ENCODE results near the gene ONECUT3. TPM values are rescaled to one million over a fixed set of nuclear protein-coding genes. Genes with fewer than 3 reads are reported as not detected.
"Not testable (repeated sequence)": the region's sequence is repeated elsewhere in the genome, so short reads cannot be mapped to it uniquely, and the experiment has no call there.

ONECUT3 gene
- total RNA-seq, 1 experiment from 2014 or later: 20.0 TPM

GRCh38 chr19:1760020-1760419 lies 6.7 kb downstream of the ONECUT3 start:
- Mint-ChIP-seq H3K9me3 (ENCODE audit: low read depth, unreplicated experiment) (no peaks in the 10 kb centered on the region), H3K27me3 (ENCODE audit: unreplicated experiment) (no peaks in the 10 kb centered on the region), H3K4me3 (ENCODE audit: low read depth, unreplicated experiment) (no peak overlapping the region), H3K27ac (ENCODE audit: unreplicated experiment) (no peak overlapping the region), H3K36me3 (ENCODE audit: insufficient read depth, unreplicated experiment) (peaks cover 67% of the 10 kb centered on the region), H3K4me1 (ENCODE audit: low read depth, unreplicated experiment) (peaks cover 9% of the 10 kb centered on the region)
- CTCF ChIA-PET: no interaction called here
- intact Hi-C loops (cut with micrococcal nuclease; ENCODE audit: unreplicated experiment): no loop called here
- no TSS peak for BruUV-seq (replicated peaks)
- TF ChIP-seq CTCF (IDR thresholded peaks at IDR 0.05; ENCODE audit: unreplicated experiment): no peak
- no peak for DNase-seq

- BruUV-seq (replicated peaks); H3K27me3 Mint-ChIP-seq (ENCODE audit: unreplicated experiment); DNase-seq; H3K27ac Mint-ChIP-seq (ENCODE audit: unreplicated experiment); intact Hi-C loops (cut with micrococcal nuclease; ENCODE audit: unreplicated experiment); H3K4me1 Mint-ChIP-seq (ENCODE audit: low read depth, unreplicated experiment); H3K4me3 Mint-ChIP-seq (ENCODE audit: low read depth, unreplicated experiment); H3K9me3 Mint-ChIP-seq (ENCODE audit: low read depth, unreplicated experiment): not testable (repeated sequence)
- CTCF ChIA-PET: interaction anchor here (0.7 kb wide), 1 partner anchor 87 kb away, joined by 3 read pairs; no protein-coding TSS in a partner anchor
- H3K36me3 Mint-ChIP-seq (ENCODE audit: insufficient read depth, unreplicated experiment): peaks cover 61% of the 10 kb centered on the region
Observed at GRCh38 chr19:1760786-1761527, 7.7 kb downstream of the ONECUT3 start.

GRCh38 chr19:1761528-1762242 lies 8.4 kb downstream of the ONECUT3 start:
- Mint-ChIP-seq H3K36me3 (ENCODE audit: insufficient read depth, unreplicated experiment) (peaks cover 53% of the 10 kb centered on the region), H3K4me3 (ENCODE audit: low read depth, unreplicated experiment) (no peak overlapping the region), H3K27me3 (ENCODE audit: unreplicated experiment) (no peaks in the 10 kb centered on the region), H3K27ac (ENCODE audit: unreplicated experiment) (no peak overlapping the region), H3K4me1 (ENCODE audit: low read depth, unreplicated experiment) (peaks cover 9% of the 10 kb centered on the region), H3K9me3 (ENCODE audit: low read depth, unreplicated experiment) (no peaks in the 10 kb centered on the region)
- BruUV-seq (replicated peaks): no TSS peak
- CTCF ChIA-PET: interaction anchor here (0.7 kb wide), 1 partner anchor 88 kb away, joined by 3 read pairs; no protein-coding TSS in a partner anchor
- TF ChIP-seq CTCF (IDR thresholded peaks at IDR 0.05; ENCODE audit: unreplicated experiment): no peak
- no peak for DNase-seq
- intact Hi-C loops (cut with micrococcal nuclease; ENCODE audit: unreplicated experiment): no loop called here

GRCh38 chr19:1762243-1763117 lies 9.2 kb downstream of the ONECUT3 start:
- no peaks in the 10 kb centered on the region for H3K9me3 Mint-ChIP-seq (ENCODE audit: low read depth, unreplicated experiment)
- H3K36me3 Mint-ChIP-seq (ENCODE audit: insufficient read depth, unreplicated experiment): peaks cover 46% of the 10 kb centered on the region
- H3K27ac Mint-ChIP-seq (ENCODE audit: unreplicated experiment): no peak overlapping the region
- CTCF ChIA-PET: no interaction called here
- H3K4me3 Mint-ChIP-seq (ENCODE audit: low read depth, unreplicated experiment): no peak overlapping the region
- H3K27me3 Mint-ChIP-seq (ENCODE audit: unreplicated experiment): no peaks in the 10 kb centered on the region
- BruUV-seq (replicated peaks): no TSS peak
- TF ChIP-seq CTCF (IDR thresholded peaks at IDR 0.05; ENCODE audit: unreplicated experiment): no peak
- DNase-seq: no peak
- intact Hi-C loops (cut with micrococcal nuclease; ENCODE audit: unreplicated experiment): no loop called here
- peaks cover 9% of the 10 kb centered on the region for H3K4me1 Mint-ChIP-seq (ENCODE audit: low read depth, unreplicated experiment)

Measured in Calu3 (cell line).